Endothelial cell of umbilical vein (primary cell): ENCODE data around the gene SDCBP2. TPM values are rescaled to one million over a fixed set of nuclear protein-coding genes. Genes with fewer than 3 reads are reported as not detected.

Source experiments
- BruUV-seq: library from RNA; stranded (reverse); fragments of 400-500 nt; replicated peaks from 2 replicates; lab custom pipeline; 2021; lab: Mats Ljungman, UMichigan
- CTCF ChIA-PET: fragments of 300-600, 350-600 bp; sonication (Branson Sonifier 250); formaldehyde crosslinking; loops from one replicate; lab custom pipeline; 2021; ENCODE audit warnings: antibody characterized with exemption, inconsistent platforms; lab: Charles Lee
- POLR2A ChIA-PET: fragments of 300-600, 350-600 bp; sonication (Branson Sonifier 250); formaldehyde crosslinking; loops from one replicate; lab custom pipeline; 2021; ENCODE audit warnings: antibody characterized with exemption, inconsistent platforms; lab: Charles Lee
- DNase-seq: peaks from one replicate; pipeline ENCODE4 v3.0.0-alpha.2; 2011; ENCODE audit warnings: low read depth, low spot score
- FAIRE-seq: peaks from 2 replicates; lab custom pipeline; 2011; peaks lifted over from hg19 to GRCh38; lab: Jason Lieb, UNC
- H2AFZ ChIP-seq: 2 replicates; pipeline ENCODE4 v1.6.0; 2012; ENCODE audit warnings: low read depth, low read length, control low read depth, inconsistent platforms
- H3K27ac ChIP-seq: 2 replicates; pipeline ENCODE4 v1.5.1; 2011; ENCODE audit warnings: low read depth, mild to moderate bottlenecking, control low read depth, low read length, moderate library complexity; ENCODE audit not compliant: insufficient read depth
- H3K27me3 ChIP-seq, 2 experiments: 2 replicates each; pipeline versions ENCODE4 v1.6.0 to v1.6.1; 2011; ENCODE audit warnings: low read length in 2 of 2, mixed read lengths in 1 of 2; ENCODE audit not compliant: control insufficient read depth in 2 of 2, insufficient read depth in 2 of 2
- H3K36me3 ChIP-seq, 2 experiments: 2 replicates in 1 of 2; 3 replicates in 1 of 2; pipeline ENCODE4 v1.5.1; 2011; ENCODE audit warnings: low read length in 2 of 2, mild to moderate bottlenecking in 1 of 2, moderate library complexity in 1 of 2; ENCODE audit not compliant: control insufficient read depth in 2 of 2, insufficient read depth in 2 of 2; ENCODE audit errors: extremely low read depth in 1 of 2
- H3K4me1 ChIP-seq: 3 replicates; pipeline ENCODE4 v1.5.1; 2011; ENCODE audit warnings: mild to moderate bottlenecking, low read length; ENCODE audit not compliant: control insufficient read depth, insufficient read depth; ENCODE audit errors: extremely low read depth
- H3K4me2 ChIP-seq: 2 replicates; pipeline ENCODE4 v1.6.1; 2011; ENCODE audit warnings: low read length, control low read depth, mixed read lengths; ENCODE audit not compliant: insufficient read depth
- H3K4me3 ChIP-seq, 3 experiments: fragments of 200-600 bp in 1 of 3; sonication (generic), shearing (Covaris generic) in 1 of 3; replicated peaks in 1 of 3; 2 replicates each; pipeline ENCODE4 v1.5.1; 2011 to 2016; ENCODE audit warnings: control low read depth in 3 of 3, low read length in 3 of 3, mild to moderate bottlenecking in 2 of 3, inconsistent platforms in 1 of 3, low read depth in 1 of 3, moderate library complexity in 1 of 3; ENCODE audit not compliant: insufficient read depth in 1 of 3
- H3K79me2 ChIP-seq: 2 replicates; pipeline ENCODE4 v1.6.0; 2012; ENCODE audit warnings: low read length, inconsistent platforms; ENCODE audit not compliant: control insufficient read depth, insufficient read depth
- H3K9ac ChIP-seq: replicated peaks from 2 replicates; pipeline ENCODE3; 2011; ENCODE audit warnings: low read length, control low read depth; ENCODE audit not compliant: insufficient read depth; ENCODE audit errors: extremely low read depth
- H3K9me1 ChIP-seq: replicated peaks from 3 replicates; pipeline ENCODE4 v1.6.0; 2011; ENCODE audit warnings: mild to moderate bottlenecking, low read length; ENCODE audit not compliant: control insufficient read depth, insufficient read depth; ENCODE audit errors: extremely low read depth
- H3K9me3 ChIP-seq: replicated peaks from 2 replicates; pipeline ENCODE4 v1.5.1; 2012; ENCODE audit warnings: low read length, inconsistent platforms; ENCODE audit not compliant: control insufficient read depth, insufficient read depth
- H4K20me1 ChIP-seq: replicated peaks from 2 replicates; pipeline ENCODE3; 2011; ENCODE audit warnings: mild to moderate bottlenecking, low read length; ENCODE audit not compliant: control insufficient read depth, insufficient read depth; ENCODE audit errors: extremely low read depth
- CTCF ChIP-seq, 2 donors: IDR thresholded peaks; 1 replicate in 1 of 2; 2 replicates in 1 of 2; pipeline ENCODE4 v1.5.1; 2011; ENCODE audit warnings: low read length in 2 of 2, mild to moderate bottlenecking in 2 of 2, moderate library complexity in 2 of 2, control low read depth in 1 of 2, inconsistent platforms in 1 of 2, low read depth in 1 of 2; ENCODE audit not compliant: insufficient read depth in 1 of 2; ENCODE audit errors: extremely low read depth in 1 of 2
- FOS ChIP-seq: IDR thresholded peaks from 2 replicates; pipeline ENCODE4 v1.6.1; 2011; ENCODE audit warnings: mild to moderate bottlenecking, low read length, moderate library complexity, borderline replicate concordance; ENCODE audit not compliant: insufficient read depth
- GATA2 ChIP-seq: IDR thresholded peaks from 2 replicates; pipeline ENCODE4 v1.7.0; 2011; ENCODE audit warnings: low read depth, mild to moderate bottlenecking, moderate library complexity, mixed read lengths, low read length; ENCODE audit not compliant: insufficient read length, insufficient read depth
- dilution Hi-C: fragments of 300-500 bp; cut with MboI; formaldehyde crosslinking; loops from one replicate; pipeline ENCODE4 v1.15.0; 2019; ENCODE audit warnings: low sequenced_read_pairs; ENCODE audit not compliant: extremely low pct_ligation_motif_present
- intact Hi-C: fragments of 100-400 bp; cut with micrococcal nuclease; formaldehyde crosslinking; loops from one replicate; pipeline ENCODE4 v1.10.0; 2022
- polyA plus RNA-seq, 4 experiments: library from polyadenylated mRNA; depleted of rRNA in 3 of 4; stranded (reverse) in 3 of 4; unstranded in 1 of 4; fragments of >200 nt; gene quantifications; 2 replicates each; pipeline versions ENCODE4 v1.2.1 to v1.2.3, GENCODE V29; 2011 to 2012; ENCODE audit warnings: missing spikeins in 1 of 4
- total RNA-seq: library from RNA; stranded (reverse); gene quantifications from 2 replicates; pipeline ENCODE4 v1.2.3, GENCODE V29; 2021

SDCBP2 gene
- total and polyA plus RNA-seq, 2 donors (not counting 3 experiments of a cell fraction or from before 2014, with no cell fraction given) = 6.9 to 9.0 TPM

- Histone ChIP-seq H3K9me1 (no peaks in the 10 kb centered on the region), H4K20me1 (no peaks in the 10 kb centered on the region), H3K27me3 (no peaks in the 10 kb centered on the region), H3K4me2 (no peak overlapping the region), H3K9ac (no peak overlapping the region), H3K79me2 (peaks cover 7% of the 10 kb centered on the region), H3K27ac (no peak overlapping the region), H3K4me3 (no peak overlapping the region), H2AFZ (no peak overlapping the region), H3K9me3 (no peaks in the 10 kb centered on the region), H3K36me3 (peaks cover 4 to 18% of the 10 kb centered on the region in 2 experiments), H3K4me1 (no peaks in the 10 kb centered on the region)
- intact Hi-C loops (no loop called here), dilution Hi-C loops (no loop called here)
- DNase-seq (no peak), FAIRE-seq (no peak)
- no peak for TF ChIP-seq FOS
- no TSS peak for BruUV-seq
- POLR2A ChIA-PET = no interaction called here
- CTCF ChIA-PET = interaction anchor here (1.1 to 2.1 kb wide), 5 partner anchors 18 to 76 kb away, joined by 3 to 8 read pairs (median 4); no protein-coding TSS in a partner anchor
Measured at GRCh38 chr20:1362484-1362883, 33.5 kb upstream of the SDCBP2 start.

GRCh38 chr20:1360094-1360846 is 31.3 kb upstream of the SDCBP2 start:
- TF ChIP-seq GATA2 = no peak
- TF ChIP-seq CTCF (IDR thresholded peaks at IDR 0.05; ENCODE audit: extremely low read depth in 1 of 2, insufficient read depth in 1 of 2, low read depth in 1 of 2, low read length in 2 of 2) = peak in 1 of 2 donors; percentile 20
- Histone ChIP-seq H3K4me3 (no peak overlapping the region), H3K4me1 (no peaks in the 10 kb centered on the region), H3K9me3 (no peaks in the 10 kb centered on the region), H3K9ac (no peak overlapping the region), H3K27me3 (no peaks in the 10 kb centered on the region), H3K9me1 (no peaks in the 10 kb centered on the region), H3K36me3 (peaks cover 7 to 15% of the 10 kb centered on the region in 2 experiments), H3K27ac (no peak overlapping the region), H3K79me2 (peaks cover 1% of the 10 kb centered on the region), H4K20me1 (no peaks in the 10 kb centered on the region), H3K4me2 (no peak overlapping the region), H2AFZ (no peak overlapping the region)
- CTCF ChIA-PET = interaction anchor here (1.2 to 1.5 kb wide), 4 partner anchors 24 to 78 kb away, joined by 3 read pairs; no protein-coding TSS in a partner anchor
- FAIRE-seq (no peak), DNase-seq (no peak)
- dilution Hi-C loops = no loop called here
- intact Hi-C loops = no loop called here
- no TSS peak for BruUV-seq
- POLR2A ChIA-PET = no interaction called here
